Myocyte (in vitro differentiated cells): Measurements from ENCODE around the gene TRIM49. TPM values are rescaled to one million over a fixed set of nuclear protein-coding genes. Genes with fewer than 3 reads are reported as not detected.
"Not testable (repeated sequence)": the region's sequence is repeated elsewhere in the genome, so short reads cannot be mapped to it uniquely, and the experiment has no call there.

Experiments used
- DNase-seq: peaks from one replicate; pipeline ENCODE4 v3.0.0-alpha.2; 2012; ENCODE audit warnings: low read depth
- polyA plus RNA-seq: library from polyadenylated mRNA; unstranded; fragments of >200 nt; gene quantifications from one replicate; pipeline ENCODE4 v1.2.1, GENCODE V29; 2012; ENCODE audit warnings: missing spikeins
- total RNA-seq: library from RNA; depleted of rRNA; stranded (reverse); fragments of >200 nt; gene quantifications from 2 replicates; pipeline ENCODE4 v1.2.3, GENCODE V29; 2014

Gene TRIM49
- not detected in 2 replicates for total RNA-seq
- polyA plus RNA-seq: not detected

GRCh38 chr11:89808475-89808874, at the start of gene TRIM49:
TRIM49 (minus strand) TSS chr11:89808575; CDS start chr11:89804469, 4,106 bp downstream.
- not testable (repeated sequence) for DNase-seq

- DNase-seq: not testable (repeated sequence)
Observed at GRCh38 chr11:89826694-89827093, 18.3 kb upstream of the TRIM49 start.

GRCh38 chr11:89820008-89820407, 11.6 kb upstream of the TRIM49 start:
- DNase-seq: not testable (repeated sequence)

- DNase-seq: not testable (repeated sequence)
Observed at GRCh38 chr11:89813535-89813934, 5.2 kb upstream of the TRIM49 start.

- not testable (repeated sequence) for DNase-seq
Observed at GRCh38 chr11:89787506-89788063, 20.8 kb downstream of the TRIM49 start.

GRCh38 chr11:89785726-89786125, 22.6 kb downstream of the TRIM49 start:
- DNase-seq: not testable (repeated sequence)

GRCh38 chr11:89750822-89751221, 57.6 kb downstream of the TRIM49 start:
- DNase-seq: not testable (repeated sequence)

Other genes starting within 250 kb of the TRIM49 start
- not detected in 2 replicates for gene TRIM77, start 98.3 kb downstream of the TRIM49 start, total RNA-seq
- not detected in 2 replicates for gene TRIM64B, start 69.9 kb upstream of the TRIM49 start, total RNA-seq
- gene TRIM49D1, start 113.7 kb upstream of the TRIM49 start, total RNA-seq: not detected in 2 replicates
- not detected in 2 replicates for gene TRIM49D2, start 115.5 kb upstream of the TRIM49 start, total RNA-seq
- gene TRIM64, start 157.5 kb upstream of the TRIM49 start, total RNA-seq: not detected in 2 replicates
- gene TRIM49C, start 222.5 kb upstream of the TRIM49 start, total RNA-seq: not detected in 2 replicates